HL-60 (cell line): ENCODE data around the gene NALCN.

Experiments
- CTCF ChIP-seq: IDR thresholded peaks from one replicate; pipeline ENCODE4 v1.5.1; 2011; ENCODE audit warnings: low read length, control low read depth, inconsistent platforms; ENCODE audit not compliant: insufficient read depth
- GABPA ChIP-seq: IDR thresholded peaks from 2 replicates; pipeline ENCODE4 v1.6.1; 2012; ENCODE audit warnings: low read depth
- POLR2AphosphoS5 ChIP-seq: IDR thresholded peaks from 2 replicates; pipeline ENCODE4 v1.6.1; 2012; ENCODE audit warnings: low read depth

GRCh38 chr13:101217086-101217485, 199.2 kb downstream of the NALCN start:
- TF ChIP-seq POLR2AphosphoS5 (no peak), CTCF (no peak), GABPA (no peak)
